Brain microvascular endothelial cell (primary cell): ENCODE data around the gene C8A.

ENCODE experiments used
- DNase-seq: peaks from one replicate; pipeline ENCODE4 v3.0.0-alpha.2; 2020
- H3K27ac ChIP-seq: fragments of 250-450 bp; sonication (Bioruptor Pico); 2 replicates; pipeline ENCODE4 v1.5.1; 2020; ENCODE audit warnings: mild to moderate bottlenecking, moderate library complexity
- H3K27me3 ChIP-seq: fragments of 250-450 bp; sonication (Bioruptor Pico); replicated peaks from 2 replicates; pipeline ENCODE4 v1.5.1; 2020; ENCODE audit warnings: mild to moderate bottlenecking
- H3K36me3 ChIP-seq: fragments of 250-450 bp; sonication (Bioruptor Pico); replicated peaks from 2 replicates; pipeline ENCODE4 v1.5.1; 2020; ENCODE audit warnings: mild to moderate bottlenecking
- H3K4me3 ChIP-seq: 2 replicates; pipeline ENCODE4 v1.5.1; 2011; ENCODE audit warnings: low read depth, mild to moderate bottlenecking, control low read depth, low read length, moderate library complexity
- CTCF ChIP-seq: IDR thresholded peaks from 2 replicates; pipeline ENCODE4 v1.5.1; 2011; ENCODE audit warnings: low read depth, mild to moderate bottlenecking, moderate library complexity, low read length, control low read depth, inconsistent platforms; ENCODE audit errors: missing control alignments
- in situ Hi-C: cut with HindIII; loops from 2 replicates; pipeline ENCODE4 v1.10.0; 2017; ENCODE audit warnings: low sequenced_read_pairs, low pct_ligation_motif_present

C8A gene

GRCh38 chr1:56816909-56817308 lies 37.7 kb upstream of the C8A start:
- Histone ChIP-seq H3K4me3 (no peak overlapping the region), H3K27me3 (no peaks in the 10 kb centered on the region), H3K36me3 (no peaks in the 10 kb centered on the region), H3K27ac (no peak overlapping the region)
- no peak for TF ChIP-seq CTCF
- in situ Hi-C loops, result no loop called here
- DNase-seq, result no peak

GRCh38 chr1:56817716-56818463 lies 36.7 kb upstream of the C8A start:
- no peaks in the 10 kb centered on the region for H3K27me3 ChIP-seq
- in situ Hi-C loops, result no loop called here
- no peak overlapping the region for H3K27ac ChIP-seq
- no peak for DNase-seq
- no peaks in the 10 kb centered on the region for H3K36me3 ChIP-seq
- H3K4me3 ChIP-seq, result no peak overlapping the region
- no peak for TF ChIP-seq CTCF

GRCh38 chr1:56819387-56819899 lies 35.2 kb upstream of the C8A start, which contains the start of gene FYB2:
FYB2 (minus strand) TSS chr1:56819404; CDS start chr1:56819290, 114 bp downstream.
- in situ Hi-C loops, result no loop called here
- H3K36me3 ChIP-seq, result no peaks in the 10 kb centered on the region
- DNase-seq, result no peak
- H3K4me3 ChIP-seq, result no peak within 1 kb of the TSS
- no peak for TF ChIP-seq CTCF
- H3K27me3 ChIP-seq, result no peaks in the 10 kb centered on the region
- H3K27ac ChIP-seq, result no peak within 1 kb of the TSS

- no peaks in the 10 kb centered on the region for H3K36me3 ChIP-seq
- in situ Hi-C loops, result no loop called here
- peak; percentile 79 for DNase-seq
- TF ChIP-seq CTCF, result peak; percentile 100
- no peaks in the 10 kb centered on the region for H3K27me3 ChIP-seq
- no peak overlapping the region for H3K27ac ChIP-seq
- H3K4me3 ChIP-seq, result no peak overlapping the region
These were observed 33.7 kb upstream of the C8A start for GRCh38 chr1:56820755-56821461.

GRCh38 chr1:56821462-56821797 lies 33.2 kb upstream of the C8A start:
- H3K27me3 ChIP-seq, result no peaks in the 10 kb centered on the region
- DNase-seq, result peak; percentile 51
- in situ Hi-C loops, result no loop called here
- no peak overlapping the region for H3K27ac ChIP-seq
- no peak overlapping the region for H3K4me3 ChIP-seq
- no peaks in the 10 kb centered on the region for H3K36me3 ChIP-seq
- no peak for TF ChIP-seq CTCF
